Liver (tissue), 9 donors: ENCODE data around the gene VAMP4. TPM values are rescaled to one million over a fixed set of nuclear protein-coding genes. Genes with fewer than 3 reads are reported as not detected.

Source experiments
- DNase-seq: peaks from one replicate; pipeline ENCODE4 v3.0.0-alpha.2; 2017; ENCODE audit warnings: low spot score
- H3K27ac ChIP-seq, 2 donors: one replicate each; pipeline ENCODE4 v1.7.0; 2013; ENCODE audit warnings: inconsistent platforms in 2 of 2, low read length in 2 of 2, control low read depth in 1 of 2, low read depth in 1 of 2, mild to moderate bottlenecking in 1 of 2
- H3K27me3 ChIP-seq, 4 donors: one replicate each; pipeline versions ENCODE4 v1.6.1 to v1.7.0; 2013; ENCODE audit warnings: low read length in 3 of 4, inconsistent platforms in 1 of 4, mild to moderate bottlenecking in 1 of 4, moderate library complexity in 1 of 4; ENCODE audit not compliant: control insufficient read depth in 4 of 4, insufficient read depth in 4 of 4
- H3K36me3 ChIP-seq, 4 donors: one replicate each; pipeline versions ENCODE4 v1.6.1 to v1.7.0; 2013; ENCODE audit warnings: low read length in 3 of 4, mild to moderate bottlenecking in 3 of 4, low read depth in 1 of 4, moderate library complexity in 1 of 4; ENCODE audit not compliant: control insufficient read depth in 4 of 4, insufficient read depth in 3 of 4
- H3K4me1 ChIP-seq, 4 donors: one replicate each; pipeline versions ENCODE4 v1.6.1 to v1.7.0; 2013; ENCODE audit warnings: low read length in 3 of 4, mild to moderate bottlenecking in 3 of 4, moderate library complexity in 1 of 4; ENCODE audit not compliant: control insufficient read depth in 4 of 4, insufficient read depth in 4 of 4
- H3K4me3 ChIP-seq, 3 donors: one replicate each; pipeline versions ENCODE4 v1.6.1 to v1.7.0; 2013; ENCODE audit warnings: low read length in 3 of 3, control low read depth in 1 of 3, low read depth in 1 of 3, mild to moderate bottlenecking in 1 of 3
- H3K9ac ChIP-seq, 2 donors: one replicate each; pipeline ENCODE4 v1.7.0; 2013; ENCODE audit warnings: low read length in 2 of 2, mild to moderate bottlenecking in 2 of 2, moderate library complexity in 2 of 2, control low read depth in 1 of 2, low read depth in 1 of 2
- H3K9me3 ChIP-seq, 4 donors: one replicate each; pipeline versions ENCODE4 v1.6.1 to v1.7.0; 2013; ENCODE audit warnings: low read length in 3 of 4; ENCODE audit not compliant: control insufficient read depth in 4 of 4
- EGR1 ChIP-seq, 2 donors: IDR thresholded peaks; 2 replicates each; pipeline ENCODE4 v1.6.1; 2016 to 2018; ENCODE audit warnings: antibody characterized with exemption in 2 of 2, low read depth in 2 of 2
- FOXA1 ChIP-seq: IDR thresholded peaks from 2 replicates; pipeline ENCODE4 v1.6.1; 2016; ENCODE audit warnings: antibody characterized with exemption
- GABPA ChIP-seq, 2 donors: IDR thresholded peaks in 1 of 2; conservative IDR thresholded peaks in 1 of 2; 2 replicates each; pipeline ENCODE4 v1.6.1; 2016; ENCODE audit warnings: antibody characterized with exemption in 2 of 2, mild to moderate bottlenecking in 1 of 2, moderate library complexity in 1 of 2
- HNF4A ChIP-seq, 2 donors: conservative IDR thresholded peaks; 2 replicates each; pipeline ENCODE4 v1.6.1; 2016; ENCODE audit warnings: antibody characterized with exemption in 2 of 2, mild to moderate bottlenecking in 2 of 2
- HNF4G ChIP-seq: IDR thresholded peaks from 2 replicates; pipeline ENCODE4 v1.6.1; 2016; ENCODE audit warnings: antibody characterized with exemption
- JUND ChIP-seq, 2 donors: IDR thresholded peaks; 2 replicates each; pipeline ENCODE4 v1.6.1; 2016; ENCODE audit warnings: antibody characterized with exemption in 2 of 2
- MAX ChIP-seq: IDR thresholded peaks from 2 replicates; pipeline ENCODE4 v1.6.1; 2016; ENCODE audit warnings: antibody characterized with exemption
- NR2F2 ChIP-seq: IDR thresholded peaks from 2 replicates; pipeline ENCODE4 v1.6.1; 2016; ENCODE audit warnings: antibody characterized with exemption
- RAD21 ChIP-seq, 2 donors: IDR thresholded peaks; 2 replicates each; pipeline ENCODE4 v1.6.1; 2016; ENCODE audit warnings: antibody characterized with exemption in 2 of 2, mild to moderate bottlenecking in 2 of 2
- RXRA ChIP-seq, 2 donors: IDR thresholded peaks; 2 replicates each; pipeline ENCODE4 v1.6.1; 2017 to 2018; ENCODE audit warnings: antibody characterized with exemption in 2 of 2, mild to moderate bottlenecking in 1 of 2
- SP1 ChIP-seq: IDR thresholded peaks from 2 replicates; pipeline ENCODE4 v1.6.1; 2018; ENCODE audit warnings: antibody characterized with exemption, mild to moderate bottlenecking
- TAF1 ChIP-seq: conservative IDR thresholded peaks from 2 replicates; pipeline ENCODE4 v1.6.1; 2016; ENCODE audit warnings: antibody characterized with exemption, mild to moderate bottlenecking
- YY1 ChIP-seq: IDR thresholded peaks from 2 replicates; pipeline ENCODE4 v1.6.1; 2016; ENCODE audit warnings: antibody characterized with exemption, mild to moderate bottlenecking
- ZBTB33 ChIP-seq: IDR thresholded peaks from 2 replicates; pipeline ENCODE4 v1.6.1; 2016; ENCODE audit warnings: antibody characterized with exemption
- WGBS: extraction: QIAGEN DNeasy Blood & Tissue Kit; methylation state at CpG from one replicate; pipeline ENCODE4 v1.1.7; 2013; 5-methylcytosine and 5-hydroxymethylcytosine counted together
- polyA plus RNA-seq, 2 donors: library from polyadenylated mRNA; stranded (reverse) in 1 of 2; unstranded in 1 of 2; fragments of 200-250 nt in 1 of 2; fragments of >200 nt in 1 of 2; fragmentation: Nextera tagmentation in 1 of 2; extraction: Ambion mirVana in 1 of 2; gene quantifications; one replicate each; pipeline versions ENCODE4 v1.2.1 to v1.2.3, GENCODE V29; 2013 to 2015
- total RNA-seq, 2 donors: library from RNA; depleted of rRNA; stranded (reverse); fragments of >200 nt; gene quantifications; one replicate each; pipeline ENCODE4 v1.2.3, GENCODE V29; 2014
- TF ChIP-seq, protein P1 (sequence below): IDR thresholded peaks from 2 replicates; pipeline ENCODE4 v1.6.1; 2016; ENCODE audit warnings: antibody characterized with exemption
- TF ChIP-seq, protein P2 (sequence below): fragments of 150-350 bp; IDR thresholded peaks from 2 replicates; pipeline ENCODE4 v1.5.1; 2017; ENCODE audit warnings: improper control_type of control experiment, low read depth, low read length; ENCODE audit not compliant: missing input control
- donor health status: healthy.
- donor health status: healthy.
- donor health status: healthy.
- donor health status: healthy.
- donor health status: healthy.

VAMP4 gene
- total and polyA plus RNA-seq, 4 donors: 4.0 to 6.1 (median 4.8) TPM

DNA sequence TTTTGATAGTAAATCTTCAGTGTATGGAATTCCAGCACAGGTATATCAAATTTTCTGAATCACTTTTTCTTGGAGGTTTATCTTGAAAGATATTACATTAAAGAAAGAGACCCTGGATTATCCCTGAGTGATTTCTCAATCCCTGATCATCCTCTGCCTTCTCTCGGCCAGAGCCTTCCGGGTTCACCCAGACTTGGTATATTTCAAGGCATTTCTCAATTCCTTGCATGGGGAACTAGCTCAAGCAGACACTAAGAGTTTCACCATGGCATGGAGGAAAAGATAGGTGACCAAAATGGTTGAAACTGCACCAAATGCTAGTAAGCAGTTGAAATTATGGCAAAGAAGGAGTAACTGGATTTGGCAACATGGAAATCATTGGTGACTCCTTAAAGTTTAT lies 5.7 kb downstream of the VAMP4 start:
- Histone ChIP-seq H3K4me3 (no peak overlapping the region), H3K36me3 (peaks cover 0 to 8% (median 3%) of the 10 kb centered on the region in 4 donors), H3K9ac (no peak overlapping the region), H3K4me1 (peaks cover 2 to 13% (median 8%) of the 10 kb centered on the region in 4 donors), H3K9me3 (no peaks in the 10 kb centered on the region), H3K27ac (no peak overlapping the region), H3K27me3 (no peaks in the 10 kb centered on the region)
- no peak for DNase-seq
- TF ChIP-seq JUND (IDR thresholded peaks at IDR 0.05) (no peak), HNF4A (conservative IDR thresholded peaks at IDR 0.05) (no peak), HNF4G (no peak), RAD21 (IDR thresholded peaks at IDR 0.05) (no peak), FOXA1 (no peak)
- TF ChIP-seq, protein P1, sequence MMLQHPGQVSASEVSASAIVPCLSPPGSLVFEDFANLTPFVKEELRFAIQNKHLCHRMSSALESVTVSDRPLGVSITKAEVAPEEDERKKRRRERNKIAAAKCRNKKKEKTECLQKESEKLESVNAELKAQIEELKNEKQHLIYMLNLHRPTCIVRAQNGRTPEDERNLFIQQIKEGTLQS: no peak
- 89% methylated on average over 2 of the region's 2 CpGs for WGBS

DNA sequence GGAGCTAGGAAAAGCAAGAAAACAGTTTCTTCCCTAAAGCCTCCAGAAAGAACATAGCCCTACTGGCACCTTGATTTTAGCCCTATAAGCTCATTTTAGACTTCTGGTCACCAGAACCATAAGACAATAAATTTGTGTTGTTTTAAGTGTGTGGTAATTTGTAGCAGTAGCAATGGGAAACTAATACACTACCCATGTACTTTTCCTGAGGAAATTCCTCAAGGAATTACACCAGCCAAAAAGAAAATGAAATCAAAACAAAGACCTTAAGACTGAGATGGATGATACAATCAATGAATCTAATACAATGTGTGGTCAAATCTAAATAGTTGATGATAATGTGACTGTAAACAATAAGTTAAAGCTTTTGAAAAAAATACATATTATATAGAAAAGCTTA lies 11.8 kb downstream of the VAMP4 start:
- no peak for TF ChIP-seq EGR1 (IDR thresholded peaks at IDR 0.05; ENCODE audit: low read depth in 2 of 2)
- no peak for TF ChIP-seq HNF4A (conservative IDR thresholded peaks at IDR 0.05)
- no peak for TF ChIP-seq TAF1
- TF ChIP-seq, protein P1: no peak
- TF ChIP-seq HNF4G: no peak
- no peak for TF ChIP-seq JUND (IDR thresholded peaks at IDR 0.05)
- TF ChIP-seq MAX: no peak
- no peak for TF ChIP-seq NR2F2
- TF ChIP-seq SP1: no peak
- TF ChIP-seq ZBTB33: no peak
- TF ChIP-seq, protein P2, sequence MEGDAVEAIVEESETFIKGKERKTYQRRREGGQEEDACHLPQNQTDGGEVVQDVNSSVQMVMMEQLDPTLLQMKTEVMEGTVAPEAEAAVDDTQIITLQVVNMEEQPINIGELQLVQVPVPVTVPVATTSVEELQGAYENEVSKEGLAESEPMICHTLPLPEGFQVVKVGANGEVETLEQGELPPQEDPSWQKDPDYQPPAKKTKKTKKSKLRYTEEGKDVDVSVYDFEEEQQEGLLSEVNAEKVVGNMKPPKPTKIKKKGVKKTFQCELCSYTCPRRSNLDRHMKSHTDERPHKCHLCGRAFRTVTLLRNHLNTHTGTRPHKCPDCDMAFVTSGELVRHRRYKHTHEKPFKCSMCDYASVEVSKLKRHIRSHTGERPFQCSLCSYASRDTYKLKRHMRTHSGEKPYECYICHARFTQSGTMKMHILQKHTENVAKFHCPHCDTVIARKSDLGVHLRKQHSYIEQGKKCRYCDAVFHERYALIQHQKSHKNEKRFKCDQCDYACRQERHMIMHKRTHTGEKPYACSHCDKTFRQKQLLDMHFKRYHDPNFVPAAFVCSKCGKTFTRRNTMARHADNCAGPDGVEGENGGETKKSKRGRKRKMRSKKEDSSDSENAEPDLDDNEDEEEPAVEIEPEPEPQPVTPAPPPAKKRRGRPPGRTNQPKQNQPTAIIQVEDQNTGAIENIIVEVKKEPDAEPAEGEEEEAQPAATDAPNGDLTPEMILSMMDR: no peak
- TF ChIP-seq GABPA (IDR thresholded peaks at IDR 0.05 in 1 of 2, conservative IDR thresholded peaks at IDR 0.05 in 1 of 2): no peak
- no peak for TF ChIP-seq RXRA (IDR thresholded peaks at IDR 0.05)
- TF ChIP-seq YY1: no peak
- Histone ChIP-seq H3K9me3 (no peaks in the 10 kb centered on the region), H3K4me1 (no peaks in the 10 kb centered on the region), H3K9ac (no peak overlapping the region), H3K27ac (no peak overlapping the region), H3K27me3 (no peaks in the 10 kb centered on the region), H3K4me3 (no peak overlapping the region), H3K36me3 (peaks cover 3 to 15% (median 10%) of the 10 kb centered on the region in 4 donors)
- DNase-seq: no peak
